Prostate gland (tissue), 2 donors: ENCODE measurements around the gene CCDC148.

Experiments used
- CTCF ChIP-seq, 4 experiments: fragments of 200-600 bp in 2 of 4; fragments of 450-650 bp in 2 of 4; sonication (generic) in 2 of 4; IDR thresholded peaks; 1 replicate in 3 of 4; 2 replicates in 1 of 4; pipeline ENCODE4 v1.5.1; 2016 to 2019; ENCODE audit warnings: antibody characterized with exemption in 4 of 4, mild to moderate bottlenecking in 2 of 4, moderate library complexity in 2 of 4
- POLR2A ChIP-seq: fragments of 450-650 bp; IDR thresholded peaks from one replicate; pipeline ENCODE4 v1.6.1; 2016; ENCODE audit warnings: antibody characterized with exemption, mild to moderate bottlenecking
- POLR2AphosphoS5 ChIP-seq: sonication (generic); formaldehyde crosslinking; IDR thresholded peaks from one replicate; pipeline ENCODE4 v1.6.1; 2017; ENCODE audit warnings: antibody characterized with exemption

GRCh38 chr2:158197940-158198339 lies 258.6 kb downstream of the CCDC148 start:
- TF ChIP-seq CTCF (IDR thresholded peaks at IDR 0.05) (no peak), POLR2AphosphoS5 (no peak), POLR2A (no peak)
